Inflammatory macrophage treated with lipopolysaccharide for 4 hours (primary cell): Measurements from ENCODE around the gene HDGFL2.

Experiments used
- DNase-seq: peaks from one replicate; pipeline ENCODE4 v3.0.0-alpha.2; 2020

The HDGFL2 gene

DNA sequence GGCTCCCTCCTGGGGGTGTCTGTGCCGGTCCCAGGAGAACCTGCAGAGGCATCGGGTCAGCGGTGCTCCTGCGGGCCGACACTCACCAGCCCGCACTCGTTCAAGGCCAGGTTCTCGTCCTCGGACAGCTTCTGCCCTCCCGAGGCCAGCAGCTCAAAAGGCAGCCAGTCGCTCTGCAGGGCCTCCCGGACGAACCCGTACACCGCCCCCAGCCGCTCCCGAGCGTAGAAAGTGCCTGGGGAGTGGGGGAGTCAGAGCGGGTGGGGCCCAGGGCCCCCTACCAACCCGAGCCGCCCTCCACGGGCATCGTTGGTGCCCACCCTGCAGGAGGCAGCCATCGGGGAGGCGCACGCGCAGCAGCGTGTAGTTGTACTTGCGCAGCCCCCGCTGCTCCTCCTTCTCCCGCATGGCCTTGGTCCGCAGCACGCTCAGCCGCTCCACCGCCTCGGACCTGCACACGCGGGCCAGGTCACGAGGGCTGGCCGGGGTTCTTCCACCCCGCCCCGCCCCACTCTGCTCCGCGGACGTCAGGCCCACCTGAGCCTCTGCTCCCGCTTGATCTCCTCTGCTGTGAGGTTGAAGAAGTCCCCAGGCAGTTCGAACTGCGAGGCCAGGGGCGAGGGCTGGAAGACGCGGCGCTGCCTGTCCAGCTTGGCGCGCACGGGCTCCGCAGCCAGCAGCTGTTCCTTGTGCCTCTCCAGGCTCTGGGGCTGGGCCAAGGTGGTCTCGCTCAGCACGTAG lies 26.0 kb upstream of the HDGFL2 start:
- no peak for DNase-seq

DNA sequence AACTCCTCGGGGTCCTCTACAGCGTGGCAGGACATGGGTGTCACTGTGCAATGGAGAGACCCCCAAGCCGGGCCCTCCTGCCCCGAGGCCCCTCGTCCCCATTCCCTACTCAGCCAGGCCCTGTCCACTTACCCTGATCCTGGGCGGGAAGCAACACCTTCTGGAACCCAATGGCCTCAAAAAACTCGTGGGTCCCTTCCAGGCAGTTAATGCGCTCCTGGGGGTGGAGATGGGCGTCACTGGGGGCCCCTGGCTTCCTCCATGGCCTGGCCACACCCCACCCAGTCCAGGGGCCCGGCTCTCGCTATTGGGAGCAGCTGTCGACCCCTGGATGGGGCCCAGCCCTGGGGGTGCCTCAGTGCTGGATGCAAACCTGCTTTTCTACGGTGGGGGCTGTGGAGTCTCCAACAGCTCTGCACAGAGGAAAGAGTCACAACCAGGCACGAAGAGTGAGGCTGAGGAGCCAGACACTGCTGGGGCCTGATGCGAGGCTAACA lies 25.3 kb upstream of the HDGFL2 start:
- no peak for DNase-seq

DNA sequence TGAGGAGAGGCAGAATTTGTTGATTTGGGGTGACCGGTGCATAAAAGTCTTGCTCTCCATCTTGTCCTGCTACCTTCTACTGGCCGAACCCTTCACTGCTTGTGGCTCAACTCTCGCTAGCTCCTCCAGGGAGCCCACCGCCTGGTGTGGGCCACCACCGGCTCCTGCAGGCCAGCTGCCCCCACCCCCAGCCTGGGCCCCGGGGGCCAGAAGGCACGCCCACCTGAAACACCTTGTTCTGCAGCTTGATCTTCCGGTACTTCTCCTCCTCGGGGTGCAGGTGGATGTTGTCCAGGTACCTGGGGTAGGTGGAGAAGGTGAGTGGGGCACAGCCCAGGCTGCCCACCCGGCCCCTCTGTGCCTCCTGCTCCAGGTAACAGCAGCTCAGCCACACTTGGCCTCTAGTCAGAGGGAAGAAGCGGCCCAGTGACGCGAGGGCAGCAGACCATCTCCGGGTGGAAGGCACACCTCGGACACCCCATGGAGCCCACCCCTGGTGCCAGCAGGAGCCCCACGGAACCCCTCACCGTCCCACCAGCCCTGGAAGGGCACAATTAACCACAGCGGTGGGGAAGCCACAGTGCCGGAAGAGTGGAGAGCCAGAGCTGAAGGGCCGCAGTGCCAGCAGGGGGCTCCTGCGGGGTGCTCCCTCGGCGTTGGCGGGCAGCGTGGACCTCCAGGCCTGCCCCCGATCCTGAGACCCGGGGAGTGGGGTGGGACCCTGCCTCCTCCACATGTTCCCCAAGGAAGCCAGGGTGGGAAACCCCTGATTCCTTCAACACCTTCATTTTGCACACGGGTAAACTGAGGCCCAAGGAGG lies 24.6 kb upstream of the HDGFL2 start:
- no peak for DNase-seq

DNA sequence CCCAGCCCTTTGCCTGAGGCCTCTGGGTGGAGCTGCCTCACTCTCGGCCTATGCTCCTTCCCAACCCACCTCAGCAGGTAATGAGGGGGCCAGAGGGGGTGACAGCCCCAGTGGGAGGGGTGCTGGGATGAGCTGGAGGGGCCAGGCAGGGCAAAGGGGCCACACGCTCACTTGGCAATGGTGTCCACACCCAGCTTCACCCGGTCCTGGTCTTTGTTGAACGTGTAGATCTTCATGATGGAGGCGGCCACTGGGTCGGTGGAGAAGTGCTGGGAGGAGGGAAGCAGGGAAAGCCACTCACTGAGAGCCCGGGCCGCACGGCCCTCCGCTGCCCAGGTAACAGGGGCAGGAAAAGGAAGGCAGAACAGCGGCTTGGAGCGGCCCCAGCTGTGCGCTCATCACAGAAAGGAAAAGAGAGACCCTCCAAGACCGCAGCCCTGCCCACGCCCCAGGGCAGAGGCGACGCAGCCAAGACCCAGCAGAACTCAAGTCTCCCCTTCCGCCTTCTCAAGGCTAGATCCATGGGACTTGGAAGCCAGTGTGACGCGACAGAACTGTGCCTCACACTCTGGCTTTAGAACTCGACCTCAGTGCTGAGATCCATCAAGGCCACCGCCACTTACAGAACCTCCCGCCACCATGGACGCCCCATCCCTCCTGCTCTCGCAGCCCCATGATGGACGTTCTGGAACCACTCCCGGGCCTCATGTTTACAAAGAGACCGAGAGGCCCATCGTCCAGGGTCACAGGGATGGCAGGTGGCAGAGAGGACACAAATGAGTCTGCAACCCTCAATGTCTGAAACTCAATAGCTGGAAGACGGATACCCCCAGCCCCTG lies 23.7 kb upstream of the HDGFL2 start:
- DNase-seq = no peak

DNA sequence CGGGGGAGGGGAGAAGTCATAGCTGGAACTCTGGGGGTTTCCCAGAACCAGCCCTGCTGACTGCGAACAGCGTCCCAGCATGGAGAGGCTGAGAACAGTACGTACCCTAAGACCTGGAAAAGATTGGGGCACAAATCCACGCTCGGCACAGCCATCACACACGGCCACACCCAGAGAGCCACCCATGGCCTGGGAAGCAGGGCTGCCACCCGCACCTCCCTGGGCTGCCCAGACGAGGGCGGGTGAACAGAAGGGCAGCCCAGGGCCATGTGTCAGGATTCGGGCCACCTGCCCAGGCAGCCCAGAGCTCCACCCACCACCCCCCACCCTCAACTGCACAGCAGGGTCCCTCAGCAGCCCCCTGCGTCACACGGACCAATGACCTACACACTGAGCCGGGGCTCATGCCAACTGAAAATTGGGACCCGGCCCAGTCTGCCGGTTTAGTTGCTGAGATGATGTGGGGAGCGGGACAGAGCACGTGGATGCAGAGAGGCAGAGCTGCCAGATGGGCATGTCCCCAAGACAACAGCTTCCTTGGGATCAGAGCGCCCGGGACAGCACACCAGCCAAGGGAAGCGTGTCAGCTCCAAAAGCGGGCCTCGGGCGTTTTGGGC lies 23.0 kb upstream of the HDGFL2 start:
- DNase-seq = no peak

DNA sequence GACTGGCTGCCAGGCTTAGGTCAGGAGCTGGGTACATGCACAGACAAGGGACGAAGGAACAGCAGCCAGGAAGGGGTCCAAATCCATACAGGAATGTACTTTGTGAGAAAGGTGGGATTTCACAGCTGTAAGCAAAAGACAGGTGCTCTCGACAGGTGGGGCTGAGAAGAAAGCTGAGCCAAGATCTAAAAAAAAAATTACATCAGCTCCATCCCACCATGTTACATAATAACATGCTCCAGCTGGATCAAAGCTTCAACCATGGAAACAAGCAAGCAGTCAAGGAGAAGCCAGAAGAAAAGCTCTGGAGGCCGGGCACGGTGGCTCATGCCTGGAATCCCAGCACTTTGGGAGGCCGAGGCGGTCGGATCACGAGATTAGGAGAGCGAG lies 22.5 kb upstream of the HDGFL2 start:
- no peak for DNase-seq

DNA sequence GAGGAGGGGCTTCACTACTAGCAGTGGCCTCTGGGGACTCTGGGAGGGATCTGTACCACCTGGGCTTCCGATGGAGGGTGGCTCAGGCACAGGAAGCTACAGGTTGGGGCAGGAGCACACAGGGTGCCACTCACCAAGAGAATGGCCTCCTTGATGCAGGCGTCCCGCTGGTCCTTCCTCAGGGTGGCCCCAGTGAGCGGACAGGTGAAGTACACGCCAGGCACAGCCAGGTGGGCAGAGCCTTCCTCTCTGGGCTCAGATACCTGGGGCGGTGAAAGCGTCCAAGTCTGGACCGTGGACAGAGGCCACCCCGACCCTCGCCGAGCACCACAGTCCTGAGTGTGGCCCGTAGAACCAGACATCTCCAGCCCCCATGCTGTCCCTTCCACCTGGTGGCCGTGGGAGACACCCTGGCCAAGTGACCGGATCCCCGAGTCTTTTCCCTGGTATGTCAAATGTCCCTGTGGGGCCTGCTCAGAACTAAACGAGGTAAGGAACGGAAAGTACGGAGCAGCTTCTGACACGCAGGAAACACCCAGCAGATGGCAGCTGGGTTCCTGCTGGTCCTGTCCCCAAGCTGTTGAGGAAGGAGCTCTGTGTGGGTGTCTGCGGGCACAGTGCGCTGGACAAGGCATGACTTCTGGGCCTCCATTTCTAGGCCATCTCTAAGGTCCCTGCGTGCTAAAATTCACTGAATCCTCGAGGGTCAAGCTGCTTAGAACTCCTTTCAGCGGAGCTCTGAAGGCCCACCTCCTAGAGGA lies 19.7 kb upstream of the HDGFL2 start:
- peak; percentile 50 for DNase-seq

DNA sequence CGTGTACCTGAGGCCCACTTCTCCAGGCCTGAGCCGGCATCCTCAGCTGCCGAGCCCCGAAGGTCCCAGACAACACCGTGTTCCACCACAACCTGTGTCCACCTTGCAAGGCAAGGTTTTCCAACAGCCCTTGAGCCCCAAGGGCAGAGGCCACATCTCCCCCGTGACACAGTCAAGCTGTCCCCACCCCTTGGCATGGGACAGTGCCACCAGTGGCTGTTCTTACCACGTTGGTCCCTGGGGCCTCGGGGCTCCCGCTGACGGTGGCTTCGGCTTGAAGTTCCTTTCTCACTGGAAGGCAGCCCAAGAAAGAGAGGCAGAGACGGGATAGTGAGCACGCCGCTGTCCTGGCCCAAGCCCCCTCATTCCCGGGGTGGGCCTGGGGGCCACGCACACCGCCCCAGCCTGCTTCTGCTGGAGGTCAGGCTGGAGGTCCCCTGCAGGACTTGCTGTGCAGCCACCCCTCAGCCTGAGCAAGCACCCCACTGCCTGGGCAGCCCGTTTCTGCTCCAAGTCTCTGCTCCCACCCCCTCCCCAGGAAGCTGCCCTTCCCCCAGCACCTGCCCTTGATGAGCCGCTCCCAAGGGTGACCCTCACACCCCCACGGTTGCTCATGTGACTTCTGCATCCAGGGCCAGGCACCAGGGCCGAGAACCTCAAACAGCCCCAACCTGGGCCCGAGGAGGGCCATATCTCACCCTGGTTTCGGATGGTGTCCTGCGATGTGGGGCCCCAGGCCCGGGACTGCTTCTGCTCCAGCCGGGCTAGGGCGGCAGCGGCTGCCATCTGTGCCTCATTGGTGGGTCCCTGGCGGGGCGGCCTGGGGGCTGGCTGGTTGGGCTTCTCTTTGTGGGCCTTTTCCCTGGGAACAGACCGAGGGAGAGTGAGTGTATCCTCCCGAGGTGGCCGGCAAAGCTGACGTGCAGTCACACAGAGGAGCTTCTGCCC lies 18.6 kb upstream of the HDGFL2 start:
- DNase-seq = no peak

DNA sequence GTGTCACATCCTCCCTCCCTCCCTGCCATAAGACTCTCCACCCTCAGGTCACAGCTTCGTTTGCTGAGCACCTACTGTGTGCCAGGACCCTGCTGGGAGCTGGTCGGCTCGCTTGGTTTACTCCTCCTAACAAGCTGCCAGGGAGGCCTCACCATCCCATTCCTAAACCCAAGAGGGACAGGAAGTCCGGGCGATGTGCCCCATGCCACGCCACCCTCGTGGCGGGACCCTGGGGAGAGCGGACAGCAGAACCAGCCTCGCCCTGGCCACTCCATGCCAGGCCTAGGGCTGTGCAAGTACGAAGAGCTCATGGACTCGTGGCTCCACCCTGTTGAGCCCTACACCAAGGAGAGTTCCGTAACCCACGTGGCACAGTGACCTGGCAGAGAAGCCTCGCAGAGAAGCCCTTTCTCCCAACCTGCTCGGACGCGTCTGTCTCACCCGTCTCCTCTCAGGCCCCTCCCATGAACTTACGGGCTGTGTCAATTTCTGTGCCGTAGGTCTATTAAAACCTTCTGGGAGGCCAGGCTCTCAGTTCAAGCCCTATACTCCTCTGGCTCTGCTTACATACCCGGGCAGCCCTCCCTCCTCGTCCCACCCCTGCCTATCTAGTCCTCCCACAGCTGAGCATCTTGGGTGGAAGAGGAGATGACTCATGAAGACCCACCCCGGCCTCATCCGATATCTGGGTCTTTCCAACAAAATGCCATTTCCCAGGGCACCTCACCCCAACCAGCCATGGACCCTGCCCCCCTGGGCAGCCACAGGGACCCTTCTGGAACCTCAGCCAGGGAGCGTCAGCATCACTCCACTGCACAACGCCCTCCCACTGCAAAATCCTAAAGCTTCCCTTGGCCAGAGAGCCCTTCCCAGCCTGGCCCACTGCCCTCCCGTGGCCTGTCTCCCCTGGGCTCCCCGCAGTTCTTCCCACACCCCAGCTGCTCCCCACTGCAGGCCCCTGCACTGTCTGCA lies 17.1 kb upstream of the HDGFL2 start:
- DNase-seq = no peak

DNA sequence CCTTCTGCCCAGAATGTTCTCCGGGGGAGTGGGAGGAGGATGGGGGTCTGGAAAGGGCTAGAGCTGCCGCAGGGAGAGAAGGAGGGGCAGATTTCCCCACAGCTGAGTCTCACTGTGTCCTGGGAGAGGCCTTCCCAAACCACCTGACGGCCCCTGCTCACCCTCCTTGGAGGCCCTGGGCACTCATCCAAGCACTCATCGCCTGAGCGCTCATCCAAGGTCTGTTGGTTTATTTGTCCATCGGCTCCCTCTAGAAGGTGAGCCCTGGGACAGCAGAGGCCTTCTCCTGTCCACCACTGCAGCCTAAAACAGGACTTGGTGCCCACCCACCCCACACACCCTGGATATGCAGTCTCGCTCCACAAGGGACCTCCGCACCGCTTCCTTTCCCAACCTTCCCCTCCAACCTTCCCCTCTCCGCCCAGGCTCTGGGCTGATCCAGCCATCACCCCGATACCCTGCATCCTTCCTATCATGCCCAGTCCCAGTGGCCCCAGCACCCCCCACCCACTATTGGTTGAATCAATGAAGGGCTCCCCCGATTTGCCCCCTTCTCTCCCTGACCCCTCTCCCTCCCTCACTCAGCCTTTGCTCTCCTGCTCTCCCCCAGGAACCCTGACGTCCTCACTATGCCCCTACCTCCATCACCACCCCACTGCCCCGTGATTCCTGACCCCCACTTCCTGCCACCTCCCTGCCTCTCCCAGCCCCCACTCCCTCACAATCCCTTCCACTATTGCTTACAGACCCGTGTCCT lies 16.2 kb upstream of the HDGFL2 start:
- DNase-seq = no peak

DNA sequence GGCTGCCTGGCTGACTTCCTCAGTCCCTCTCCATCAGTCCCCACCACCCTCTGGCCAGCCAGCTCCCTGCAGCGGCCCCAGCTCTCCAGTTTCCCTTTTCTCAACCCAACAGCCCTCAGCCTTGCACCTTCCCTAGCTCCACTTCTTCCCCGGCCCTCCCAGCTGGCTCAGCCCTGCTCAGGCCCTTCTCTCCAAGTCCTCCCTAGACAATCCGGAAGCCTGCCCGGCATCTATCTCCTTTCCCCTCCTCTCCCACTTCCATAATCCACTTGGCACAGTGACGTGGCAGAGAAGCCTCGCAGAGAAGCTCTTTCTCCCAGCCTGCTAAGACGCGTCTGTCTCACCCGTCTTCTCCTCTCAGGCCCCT lies 15.6 kb upstream of the HDGFL2 start:
- DNase-seq = peak; percentile 47

DNA sequence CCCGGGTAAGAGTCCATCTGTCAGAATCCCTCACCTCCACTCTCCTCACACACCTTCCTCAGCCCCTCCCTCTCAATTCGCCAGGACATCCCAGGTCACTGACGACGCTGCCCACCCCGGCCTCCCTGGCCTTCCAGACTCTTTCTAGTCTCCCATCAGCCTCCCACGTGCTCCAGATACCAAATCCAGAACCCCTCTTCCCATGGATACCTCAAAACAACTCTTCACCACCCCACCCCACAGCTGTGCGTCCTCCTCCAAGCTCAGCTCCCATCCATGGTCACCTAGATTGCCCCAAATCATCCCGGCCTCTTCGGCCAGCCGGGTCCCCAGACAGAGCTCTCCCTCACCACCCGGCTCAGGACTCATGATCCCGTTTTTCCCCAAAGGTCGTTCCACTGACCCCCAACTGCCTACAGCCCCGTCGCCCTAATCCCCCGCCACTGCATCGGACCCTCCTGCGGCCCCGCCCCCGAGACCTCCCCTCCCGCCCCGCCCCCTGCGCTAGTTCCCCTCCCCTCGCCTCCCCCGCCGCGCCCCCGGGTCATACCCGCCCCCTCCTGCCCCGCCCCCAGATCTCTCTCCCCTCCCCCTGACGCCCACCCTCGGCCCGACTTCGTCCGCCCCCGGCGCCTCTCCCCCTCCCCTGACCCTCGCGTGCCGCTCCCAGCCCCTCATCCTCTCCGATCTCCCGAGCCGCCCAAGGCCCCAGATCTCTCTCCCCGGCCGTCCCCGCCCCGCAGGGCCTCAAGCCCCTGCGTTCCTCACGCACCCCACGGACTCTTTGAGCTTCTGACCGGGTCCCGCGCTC lies 15.0 kb upstream of the HDGFL2 start:
- no peak for DNase-seq

DNA sequence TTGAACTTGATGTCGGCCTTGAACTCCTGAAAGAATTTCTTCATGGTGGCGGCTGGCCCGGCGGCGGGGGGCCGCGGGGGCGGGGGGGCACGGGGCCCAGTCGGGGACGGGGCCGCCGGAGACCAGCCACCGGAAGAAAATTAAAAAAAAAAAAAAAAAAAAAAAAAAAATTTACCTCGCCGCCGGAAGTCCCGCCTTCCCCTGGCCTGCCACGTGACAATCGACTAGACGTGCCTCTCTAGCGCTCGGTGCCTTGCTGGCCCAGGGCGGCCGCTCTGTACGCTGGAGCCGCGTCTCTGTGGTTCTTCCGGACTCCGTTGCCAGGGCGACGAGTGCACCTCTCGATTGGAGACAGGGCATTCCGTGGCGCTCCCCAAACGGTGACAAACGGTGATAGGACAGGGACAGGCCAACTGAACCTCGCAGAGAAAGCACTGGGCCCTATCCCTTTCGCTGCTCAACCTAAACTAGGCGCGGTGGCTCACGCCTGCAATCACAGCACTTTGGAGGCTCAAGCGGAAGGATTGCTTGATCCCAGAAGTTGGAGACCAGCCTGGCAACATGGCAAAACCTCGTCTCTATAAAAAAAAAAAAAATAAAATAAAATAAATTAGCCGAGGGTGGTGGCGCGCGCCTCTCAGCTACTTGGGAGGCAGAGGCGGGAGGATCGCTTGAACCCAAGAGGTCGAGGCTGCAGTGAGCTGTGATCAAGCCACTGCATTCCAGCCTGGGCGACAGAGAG lies 14.3 kb upstream of the HDGFL2 start, which contains the start of gene UBXN6:
TSS of gene UBXN6 (minus strand) at position 141 of the 742 bp plus-strand sequence. CDS start at position 44, 97 bp downstream.
- DNase-seq = peak; percentile 99

DNA sequence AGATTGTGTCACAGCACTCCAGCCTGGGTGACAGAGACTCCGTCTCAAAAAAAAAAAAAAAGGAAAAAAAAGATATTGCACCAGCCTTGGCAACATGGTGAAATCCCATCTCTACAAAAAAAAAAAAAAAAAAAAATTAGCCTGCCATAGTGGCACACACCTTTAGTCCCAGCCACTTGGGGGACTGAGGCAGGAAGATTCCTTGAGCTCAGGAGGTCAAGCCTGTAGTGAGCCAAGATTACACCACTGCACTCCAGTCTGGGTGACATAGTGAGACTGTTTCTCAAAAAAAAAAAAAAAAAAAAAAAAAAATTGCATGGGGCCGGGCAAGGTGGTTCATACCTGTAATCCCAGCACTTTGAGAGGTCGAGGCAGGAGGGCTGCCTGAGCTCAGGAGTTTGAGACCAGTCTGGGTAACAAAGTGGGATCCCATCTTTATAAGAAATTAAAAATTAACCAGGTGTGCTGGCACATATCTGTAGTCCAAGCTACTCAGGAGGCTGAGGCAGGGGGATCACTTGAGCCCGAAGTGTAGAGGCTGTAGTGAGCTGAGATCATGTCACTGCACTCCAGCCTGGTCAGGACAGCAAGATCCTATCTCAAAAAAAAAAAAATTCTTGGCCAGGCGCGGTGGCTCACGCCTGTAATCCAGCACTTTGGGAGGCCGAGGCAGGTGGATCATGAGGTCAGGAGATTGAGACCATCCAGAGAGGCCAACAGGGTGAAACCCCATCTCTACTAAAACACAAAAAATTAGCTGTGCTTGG lies 7.1 kb upstream of the HDGFL2 start:
- no peak for DNase-seq

DNA sequence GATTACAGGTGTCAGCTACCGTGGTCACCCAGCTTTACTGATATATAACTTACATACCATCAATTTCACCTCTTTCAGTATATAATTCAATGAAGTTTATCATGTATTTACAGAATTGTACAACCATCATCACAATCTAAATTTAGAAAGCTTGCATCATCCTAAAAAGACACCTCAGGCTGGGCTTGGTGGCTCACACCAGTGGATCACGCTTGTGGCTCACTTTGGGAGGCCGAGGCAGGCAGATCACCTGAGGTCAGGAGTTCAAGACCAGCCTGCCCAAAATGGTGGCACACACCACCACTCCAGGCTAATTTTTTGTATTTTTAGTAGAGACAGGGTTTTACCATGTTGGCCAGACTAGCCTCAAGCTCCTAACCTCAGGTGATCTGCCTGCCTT lies 4.3 kb upstream of the HDGFL2 start:
- no peak for DNase-seq
